GM18861 (cell line): ENCODE data around the gene VPS18.
A peak's percentile ranks its signal among the peaks of the same experiment; 100 is the strongest.
"Not testable (repeated sequence)": the region's sequence is repeated elsewhere in the genome, so short reads cannot be mapped to it uniquely, and the experiment has no call there.

Experiments used
- ATAC-seq: cut with Tn5 transposase; IDR thresholded peaks from one replicate; pipeline ENCODE4 v1.9.1; 2021; ENCODE audit not compliant: unreplicated experiment

VPS18 gene

GRCh38 chr15:40893733-40894680 lies at the start of gene VPS18:
Gene VPS18 (plus strand): TSS chr15:40894450. CDS start chr15:40894769, 319 bp downstream.
- peak; percentile 79 for ATAC-seq

- no peak for ATAC-seq
Observed at GRCh38 chr15:40844696-40845030, 49.6 kb upstream of the VPS18 start.

GRCh38 chr15:40845036-40845435 lies 49.2 kb upstream of the VPS18 start:
- ATAC-seq: no peak

GRCh38 chr15:40845511-40846284 lies 48.6 kb upstream of the VPS18 start:
- ATAC-seq: no peak

GRCh38 chr15:40846841-40847222 lies 47.4 kb upstream of the VPS18 start:
- no peak for ATAC-seq

GRCh38 chr15:40847223-40847961 lies 46.9 kb upstream of the VPS18 start:
- no peak for ATAC-seq

- no peak for ATAC-seq
Observed at GRCh38 chr15:40850576-40851112, 43.6 kb upstream of the VPS18 start.

GRCh38 chr15:40852529-40852928 lies 41.7 kb upstream of the VPS18 start:
- no peak for ATAC-seq

GRCh38 chr15:40853241-40853890 lies 40.9 kb upstream of the VPS18 start:
- ATAC-seq: no peak

GRCh38 chr15:40854161-40854560 lies 40.1 kb upstream of the VPS18 start:
- no peak for ATAC-seq

GRCh38 chr15:40855706-40856234 lies 38.5 kb upstream of the VPS18 start:
- ATAC-seq: no peak

GRCh38 chr15:40856746-40857145 lies 37.5 kb upstream of the VPS18 start:
- ATAC-seq: no peak

- ATAC-seq: peak; percentile 49
Observed at GRCh38 chr15:40857601-40858341, 36.5 kb upstream of the VPS18 start.

- ATAC-seq: no peak
Observed at GRCh38 chr15:40858706-40859105, 35.5 kb upstream of the VPS18 start.

GRCh38 chr15:40859206-40859851 lies 34.9 kb upstream of the VPS18 start:
- peak; percentile 46 for ATAC-seq

GRCh38 chr15:40861147-40861546 lies 33.1 kb upstream of the VPS18 start:
- not testable (repeated sequence) for ATAC-seq

- ATAC-seq: no peak
Observed at GRCh38 chr15:40863660-40864270, 30.5 kb upstream of the VPS18 start.

GRCh38 chr15:40867199-40867598 lies 27.1 kb upstream of the VPS18 start:
- no peak for ATAC-seq

- ATAC-seq: no peak
Observed at GRCh38 chr15:40869686-40870085, 24.6 kb upstream of the VPS18 start.
